ENCODE results near the gene ABCC3. TPM values are rescaled to one million over a fixed set of nuclear protein-coding genes. Genes with fewer than 3 reads are reported as not detected.
"Not testable (repeated sequence)": the region's sequence is repeated elsewhere in the genome, so short reads cannot be mapped to it uniquely, and the experiment has no call there.

The ABCC3 gene
- total RNA-seq, 4 donors from 2014 or later, result 25.8 to 47.5 (median 35.2) TPM

GRCh38 chr17:50719144-50719923 lies 84.7 kb downstream of the ABCC3 start, which contains the start of gene LUC7L3:
TSS of gene LUC7L3 (plus strand) at chr17:50719603. CDS start at chr17:50719733, 130 bp downstream.
- intact Hi-C loops (cut with DNase I; ENCODE audit: low total_unique reads), result no loop called here
- 1 to 2% methylated on average over 40 to 63 of the region's 76 CpGs for WGBS, 2 donors
- TF ChIP-seq CTCF (IDR thresholded peaks at IDR 0.05), result no peak
- peak in 1 of 2 donors; percentile 43 for TF ChIP-seq POLR2A (IDR thresholded peaks at IDR 0.05)
- H3K4me3 ChIP-seq (ENCODE audit: low read depth, poor library complexity, severe bottlenecking), result peak within 1 kb of the TSS; percentile 96
- DNase-seq (ENCODE audit: low spot score in 2 of 2), result peak; percentile 89 to 98

DNA sequence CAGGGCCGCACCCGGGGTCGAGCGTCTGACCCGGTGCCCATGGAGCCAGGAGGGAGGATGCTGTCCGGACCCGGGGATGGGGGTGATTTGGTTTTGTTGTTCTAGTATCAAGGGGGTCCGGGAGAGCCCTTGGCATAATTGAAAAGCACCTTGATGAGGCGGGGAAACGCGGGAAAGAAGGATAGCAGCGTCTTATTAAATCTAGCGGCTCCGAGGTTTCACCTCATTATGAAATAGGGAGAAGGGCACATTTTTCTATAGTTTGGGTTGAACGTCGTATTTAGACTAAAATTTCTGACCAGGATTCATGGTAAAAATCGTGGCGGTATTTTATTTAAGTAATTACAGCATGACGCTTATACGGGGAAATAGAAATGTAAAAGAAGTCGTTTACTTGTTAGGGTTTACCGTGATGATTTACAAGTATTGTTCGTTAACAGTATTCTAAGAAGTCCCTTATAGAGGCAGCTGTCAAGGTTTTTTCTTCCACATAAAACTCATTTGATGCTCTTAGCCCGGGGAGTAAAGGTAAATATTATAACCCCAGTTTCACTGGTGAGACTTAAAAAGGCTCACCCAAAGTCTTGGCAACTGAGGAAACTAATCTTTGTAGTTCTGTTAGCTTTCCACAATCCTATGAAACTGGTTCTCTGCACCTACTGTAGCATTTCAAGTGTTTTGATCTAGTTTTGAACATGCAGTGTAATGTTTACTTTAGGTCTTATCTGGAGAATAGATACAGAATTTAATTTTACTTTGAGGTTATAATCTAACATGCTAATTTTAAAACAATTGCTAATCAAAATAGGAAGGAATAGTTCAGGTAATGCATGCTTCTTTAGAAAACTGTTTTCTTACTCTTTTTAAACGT lies 85.5 kb downstream of the ABCC3 start:
- no peak for DNase-seq (ENCODE audit: low spot score in 2 of 2)
- TF ChIP-seq POLR2A (IDR thresholded peaks at IDR 0.05) (no peak), CTCF (IDR thresholded peaks at IDR 0.05) (no peak)
- intact Hi-C loops (cut with DNase I; ENCODE audit: low total_unique reads), result no loop called here
- peak overlapping the region; percentile 96 for H3K4me3 ChIP-seq (ENCODE audit: low read depth, poor library complexity, severe bottlenecking)
- WGBS, 2 donors, result 1% methylated on average over 22 to 25 of the region's 25 CpGs

DNA sequence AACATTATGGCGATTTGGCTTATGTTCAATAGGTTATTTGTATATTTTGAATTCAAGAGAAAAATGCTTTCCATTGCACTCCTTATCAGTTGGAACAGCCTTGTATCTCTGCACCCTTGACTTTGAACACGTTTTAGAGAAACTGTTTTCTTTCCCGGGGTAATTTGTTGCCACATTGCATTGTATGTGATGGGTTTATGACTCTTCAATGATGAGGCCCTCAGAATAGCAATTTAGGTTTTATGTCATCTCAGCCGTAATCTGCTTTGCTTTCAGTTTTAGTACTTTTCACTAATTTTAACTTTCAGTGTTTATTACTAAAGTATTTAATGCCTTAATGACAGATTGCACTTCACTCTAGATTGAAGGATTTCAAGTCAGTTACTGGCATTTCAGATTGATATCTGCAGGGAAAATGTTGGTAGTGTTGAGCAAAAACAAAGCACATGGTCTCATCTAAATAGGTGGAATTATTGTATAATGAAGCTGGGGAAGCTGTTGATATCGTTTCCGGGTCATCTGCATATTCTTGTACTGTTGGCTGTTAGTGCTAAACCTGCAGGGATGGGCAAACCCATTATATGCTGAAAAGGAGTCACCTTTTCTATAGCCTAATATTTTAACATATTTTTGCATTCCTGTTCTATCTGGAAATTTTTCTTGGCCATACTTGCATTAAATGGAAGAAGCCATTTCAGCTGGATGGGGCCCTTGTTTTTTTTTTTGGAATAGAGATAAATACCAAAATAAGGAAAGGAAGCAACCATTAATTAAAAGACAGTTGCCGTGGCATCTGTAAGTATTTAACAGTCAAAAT lies 86.7 kb downstream of the ABCC3 start:
- intact Hi-C loops (cut with DNase I; ENCODE audit: low total_unique reads), result no loop called here
- no peak for DNase-seq (ENCODE audit: low spot score in 2 of 2)
- no peak for TF ChIP-seq POLR2A (IDR thresholded peaks at IDR 0.05)
- no peak for TF ChIP-seq CTCF (IDR thresholded peaks at IDR 0.05)
- WGBS, 2 donors, result 3 to 8% methylated on average over 7 of the region's 7 CpGs
- H3K4me3 ChIP-seq (ENCODE audit: low read depth, poor library complexity, severe bottlenecking), result peak overlapping the region; percentile 96

DNA sequence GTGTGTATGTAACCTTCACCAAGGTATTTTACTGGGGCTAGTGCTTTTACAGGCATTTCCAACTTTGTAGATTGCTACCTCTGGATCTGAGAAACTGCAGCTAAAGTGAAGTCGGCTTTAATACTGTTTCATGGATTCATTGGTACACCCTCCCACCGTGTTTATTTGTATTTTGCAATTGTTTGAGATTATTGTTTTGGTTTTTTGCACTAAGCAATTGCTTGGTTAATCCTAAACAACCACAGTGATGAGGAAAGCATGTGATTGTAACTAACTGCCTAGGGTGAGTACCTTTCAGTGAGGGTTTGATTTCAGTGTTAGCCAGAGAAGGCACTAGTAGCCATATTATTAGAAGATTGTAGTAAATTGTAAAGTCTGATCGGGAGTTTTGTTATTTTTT lies 88.1 kb downstream of the ABCC3 start:
- no peak overlapping the region for H3K4me3 ChIP-seq (ENCODE audit: low read depth, poor library complexity, severe bottlenecking)
- TF ChIP-seq POLR2A (IDR thresholded peaks at IDR 0.05) (no peak), CTCF (IDR thresholded peaks at IDR 0.05) (no peak)
- 36 to 39% methylated on average over 3 of the region's 3 CpGs for WGBS, 2 donors
- no peak for DNase-seq (ENCODE audit: low spot score in 2 of 2)
- intact Hi-C loops (cut with DNase I; ENCODE audit: low total_unique reads), result no loop called here

DNA sequence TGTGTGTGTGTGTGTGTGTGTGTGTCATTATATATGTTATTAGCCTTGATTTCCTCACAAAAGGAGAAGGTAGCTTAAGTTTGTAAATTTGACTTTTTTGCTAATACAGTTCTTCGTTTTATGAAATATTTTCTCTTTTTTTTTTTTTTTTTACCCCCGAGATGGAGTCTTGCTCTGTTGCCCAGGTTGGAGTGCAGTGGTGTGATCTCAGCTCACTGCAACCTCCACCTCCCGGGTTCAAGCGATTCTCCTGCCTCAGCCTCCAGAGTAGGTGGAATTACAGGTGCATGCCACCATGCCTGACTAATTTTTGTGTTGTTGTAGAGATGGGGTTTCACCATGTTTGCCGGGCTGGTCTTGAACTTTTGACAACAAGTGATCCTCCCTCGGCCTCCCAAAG lies 89.9 kb downstream of the ABCC3 start:
- 90 to 95% methylated on average over 6 of the region's 6 CpGs for WGBS, 2 donors
- DNase-seq (ENCODE audit: low spot score in 2 of 2); H3K4me3 ChIP-seq (ENCODE audit: low read depth, poor library complexity, severe bottlenecking); intact Hi-C loops (cut with DNase I; ENCODE audit: low total_unique reads): not testable (repeated sequence)

Data from lower leg skin (tissue), 4 donors.